HG02884 (cell line): ENCODE data around the gene C7.

Experiments used
- ATAC-seq: cut with Tn5 transposase; IDR thresholded peaks from one replicate; pipeline ENCODE4 v1.9.1; 2021; ENCODE audit warnings: mild to moderate bottlenecking, moderate library complexity; ENCODE audit not compliant: unreplicated experiment

Gene C7

GRCh38 chr5:40915341-40915926 is 6.1 kb downstream of the C7 start:
- ATAC-seq, result no peak

GRCh38 chr5:40916226-40916625 is 6.9 kb downstream of the C7 start:
- ATAC-seq, result no peak

GRCh38 chr5:40928886-40929448 is 19.7 kb downstream of the C7 start:
- ATAC-seq, result no peak

- ATAC-seq, result no peak
Observed at GRCh38 chr5:40932766-40933165, 23.5 kb downstream of the C7 start.

- no peak for ATAC-seq
Observed at GRCh38 chr5:40937075-40937474, 27.8 kb downstream of the C7 start.

- no peak for ATAC-seq
Observed at GRCh38 chr5:40939753-40940152, 30.5 kb downstream of the C7 start.

- ATAC-seq, result no peak
Observed at GRCh38 chr5:40945111-40945510, 35.8 kb downstream of the C7 start.

- no peak for ATAC-seq
Observed at GRCh38 chr5:40955313-40955712, 46.0 kb downstream of the C7 start.

- no peak for ATAC-seq
Observed at GRCh38 chr5:40957048-40957447, 47.8 kb downstream of the C7 start.

GRCh38 chr5:40958811-40959210 is 49.5 kb downstream of the C7 start:
- no peak for ATAC-seq

- no peak for ATAC-seq
Observed at GRCh38 chr5:40960037-40960436, 50.7 kb downstream of the C7 start.

- ATAC-seq, result no peak
Observed at GRCh38 chr5:40962207-40962955, 53.1 kb downstream of the C7 start.

- ATAC-seq, result no peak
Observed at GRCh38 chr5:40972434-40972833, 63.1 kb downstream of the C7 start.

GRCh38 chr5:40973364-40974004 is 64.2 kb downstream of the C7 start:
- ATAC-seq, result no peak

GRCh38 chr5:40976041-40976440 is 66.7 kb downstream of the C7 start:
- no peak for ATAC-seq

- ATAC-seq, result no peak
Observed at GRCh38 chr5:40976836-40977235, 67.5 kb downstream of the C7 start.

GRCh38 chr5:40981420-40981819 is 72.1 kb downstream of the C7 start:
- no peak for ATAC-seq

- no peak for ATAC-seq
Observed at GRCh38 chr5:40983781-40984180, 74.5 kb downstream of the C7 start.

GRCh38 chr5:40984884-40985283 is 75.6 kb downstream of the C7 start:
- ATAC-seq, result no peak

- ATAC-seq, result no peak
Observed at GRCh38 chr5:40985501-40985900, 76.2 kb downstream of the C7 start.

GRCh38 chr5:40986666-40987065 is 77.4 kb downstream of the C7 start:
- no peak for ATAC-seq

- no peak for ATAC-seq
Observed at GRCh38 chr5:40987349-40987748, 78.1 kb downstream of the C7 start.
